ENCODE results near the gene AFTPH.

AFTPH gene

GRCh38 chr2:64563436-64563938 is 39.4 kb downstream of the AFTPH start:
- Histone ChIP-seq H3F3A (ENCODE audit: insufficient read depth) (peaks cover 6% of the 10 kb centered on the region; the same call in 1 of the 2 replicates), H3K36me3 (ENCODE audit: low read length) (no peaks in the 10 kb centered on the region), H3K27ac (ENCODE audit: low read depth, low read length) (no peak overlapping the region), H3K4me3 (ENCODE audit: insufficient read depth, low read length, poor library complexity, severe bottlenecking) (no peak overlapping the region), H3K79me2 (ENCODE audit: insufficient read depth, low read length) (peaks cover 30% of the 10 kb centered on the region), H3K9me2 (replicated peaks; ENCODE audit: insufficient read depth, low read length) (no peaks in the 10 kb centered on the region), H3K9me3 (ENCODE audit: insufficient read depth, low read length) (no peaks in the 10 kb centered on the region), H3K9ac (ENCODE audit: low read length) (no peak overlapping the region), H4K20me1 (ENCODE audit: low read depth, low read length) (no peaks in the 10 kb centered on the region), H3K4me2 (ENCODE audit: low read depth, low read length, poor library complexity, severe bottlenecking) (no peak overlapping the region), H2AFZ (ENCODE audit: low read depth, low read length, severe bottlenecking) (no peak overlapping the region), H3K27me3 (ENCODE audit: low read length) (no peaks in the 10 kb centered on the region)
- TF ChIP-seq EZH2phosphoT487 (conservative IDR thresholded peaks at IDR 0.05; ENCODE audit: low read length) (no peak), CTCF (IDR thresholded peaks at IDR 0.05; ENCODE audit: insufficient read depth, low read length, poor library complexity, severe bottlenecking) (no peak)

- Histone ChIP-seq H3K4me3 (ENCODE audit: insufficient read depth, low read length, poor library complexity, severe bottlenecking) (no peak overlapping the region), H3K27ac (ENCODE audit: low read depth, low read length) (no peak overlapping the region), H3F3A (ENCODE audit: insufficient read depth) (peaks cover 6% of the 10 kb centered on the region; the same call in 1 of the 2 replicates), H3K4me2 (ENCODE audit: low read depth, low read length, poor library complexity, severe bottlenecking) (no peak overlapping the region), H3K36me3 (ENCODE audit: low read length) (peaks cover 10% of the 10 kb centered on the region; the same call in 1 of the 2 replicates), H3K79me2 (ENCODE audit: insufficient read depth, low read length) (peaks cover 30% of the 10 kb centered on the region), H3K9ac (ENCODE audit: low read length) (no peak overlapping the region), H3K9me3 (ENCODE audit: insufficient read depth, low read length) (no peaks in the 10 kb centered on the region), H3K9me2 (replicated peaks; ENCODE audit: insufficient read depth, low read length) (no peaks in the 10 kb centered on the region), H3K27me3 (ENCODE audit: low read length) (no peaks in the 10 kb centered on the region), H2AFZ (ENCODE audit: low read depth, low read length, severe bottlenecking) (no peak overlapping the region), H4K20me1 (ENCODE audit: low read depth, low read length) (no peaks in the 10 kb centered on the region)
- TF ChIP-seq CTCF (IDR thresholded peaks at IDR 0.05; ENCODE audit: insufficient read depth, low read length, poor library complexity, severe bottlenecking) = no peak
Measured at GRCh38 chr2:64565949-64566710, 42.0 kb downstream of the AFTPH start.

- Histone ChIP-seq H3K79me2 (ENCODE audit: insufficient read depth, low read length) (peaks cover 27% of the 10 kb centered on the region), H3K9ac (ENCODE audit: low read length) (no peak overlapping the region), H2AFZ (ENCODE audit: low read depth, low read length, severe bottlenecking) (no peak overlapping the region), H3K27me3 (ENCODE audit: low read length) (no peaks in the 10 kb centered on the region), H3K36me3 (ENCODE audit: low read length) (peaks cover 10% of the 10 kb centered on the region; the same call in 1 of the 2 replicates), H4K20me1 (ENCODE audit: low read depth, low read length) (no peaks in the 10 kb centered on the region), H3K4me3 (ENCODE audit: insufficient read depth, low read length, poor library complexity, severe bottlenecking) (no peak overlapping the region), H3K27ac (ENCODE audit: low read depth, low read length) (no peak overlapping the region), H3F3A (ENCODE audit: insufficient read depth) (no peaks in the 10 kb centered on the region), H3K9me2 (replicated peaks; ENCODE audit: insufficient read depth, low read length) (no peaks in the 10 kb centered on the region), H3K9me3 (ENCODE audit: insufficient read depth, low read length) (no peaks in the 10 kb centered on the region), H3K4me2 (ENCODE audit: low read depth, low read length, poor library complexity, severe bottlenecking) (no peak overlapping the region)
- TF ChIP-seq EZH2phosphoT487 (conservative IDR thresholded peaks at IDR 0.05; ENCODE audit: low read length) (no peak), CTCF (IDR thresholded peaks at IDR 0.05; ENCODE audit: insufficient read depth, low read length, poor library complexity, severe bottlenecking) (no peak)
Measured at GRCh38 chr2:64567473-64567872, 43.3 kb downstream of the AFTPH start.
